ENCODE measurements around the gene ASPDH.

ASPDH gene

GRCh38 chr19:50531171-50531612, 17.5 kb upstream of the ASPDH start:
- no peak for TF ChIP-seq TAF1 (IDR thresholded peaks at IDR 0.05; ENCODE audit: borderline replicate concordance, insufficient read depth, low read length)
- TF ChIP-seq REST (IDR thresholded peaks at IDR 0.05; ENCODE audit: insufficient read depth in 1 of 2, low read depth in 2 of 2, low read length in 2 of 2) = no peak
- no peak for TF ChIP-seq FOXP2 (optimal IDR thresholded peaks at IDR 0.05; ENCODE audit: borderline replicate concordance, extremely low read depth, extremely low read length, insufficient read depth)
- no peak for TF ChIP-seq SIN3A (IDR thresholded peaks at IDR 0.05; ENCODE audit: borderline replicate concordance, insufficient read depth, low read length)
- no peak for TF ChIP-seq POLR2AphosphoS5 (IDR thresholded peaks at IDR 0.05; ENCODE audit: low read depth, low read length)

- TF ChIP-seq FOXP2 (optimal IDR thresholded peaks at IDR 0.05; ENCODE audit: borderline replicate concordance, extremely low read depth, extremely low read length, insufficient read depth) (no peak), TAF1 (IDR thresholded peaks at IDR 0.05; ENCODE audit: borderline replicate concordance, insufficient read depth, low read length) (no peak), REST (IDR thresholded peaks at IDR 0.05; ENCODE audit: insufficient read depth in 1 of 2, low read depth in 2 of 2, low read length in 2 of 2) (no peak), POLR2AphosphoS5 (IDR thresholded peaks at IDR 0.05; ENCODE audit: low read depth, low read length) (no peak), SIN3A (IDR thresholded peaks at IDR 0.05; ENCODE audit: borderline replicate concordance, insufficient read depth, low read length) (no peak)
Measured at GRCh38 chr19:50522881-50523280, 9.2 kb upstream of the ASPDH start.

GRCh38 chr19:50520822-50521465, 7.2 kb upstream of the ASPDH start:
- no peak for TF ChIP-seq TAF1 (IDR thresholded peaks at IDR 0.05; ENCODE audit: borderline replicate concordance, insufficient read depth, low read length)
- TF ChIP-seq REST (IDR thresholded peaks at IDR 0.05; ENCODE audit: insufficient read depth in 1 of 2, low read depth in 2 of 2, low read length in 2 of 2) = no peak
- no peak for TF ChIP-seq FOXP2 (optimal IDR thresholded peaks at IDR 0.05; ENCODE audit: borderline replicate concordance, extremely low read depth, extremely low read length, insufficient read depth)
- TF ChIP-seq POLR2AphosphoS5 (IDR thresholded peaks at IDR 0.05; ENCODE audit: low read depth, low read length) = no peak
- no peak for TF ChIP-seq SIN3A (IDR thresholded peaks at IDR 0.05; ENCODE audit: borderline replicate concordance, insufficient read depth, low read length)

GRCh38 chr19:50519006-50519575, 5.4 kb upstream of the ASPDH start:
- TF ChIP-seq SIN3A (IDR thresholded peaks at IDR 0.05; ENCODE audit: borderline replicate concordance, insufficient read depth, low read length) = no peak
- TF ChIP-seq FOXP2 (optimal IDR thresholded peaks at IDR 0.05; ENCODE audit: borderline replicate concordance, extremely low read depth, extremely low read length, insufficient read depth) = no peak

GRCh38 chr19:50518091-50519005, 4.6 kb upstream of the ASPDH start:
- TF ChIP-seq TAF1 (IDR thresholded peaks at IDR 0.05; ENCODE audit: borderline replicate concordance, insufficient read depth, low read length) (no peak), REST (IDR thresholded peaks at IDR 0.05; ENCODE audit: insufficient read depth in 1 of 2, low read depth in 2 of 2, low read length in 2 of 2) (no peak), FOXP2 (optimal IDR thresholded peaks at IDR 0.05; ENCODE audit: borderline replicate concordance, extremely low read depth, extremely low read length, insufficient read depth) (no peak), POLR2AphosphoS5 (IDR thresholded peaks at IDR 0.05; ENCODE audit: low read depth, low read length) (no peak), SIN3A (IDR thresholded peaks at IDR 0.05; ENCODE audit: borderline replicate concordance, insufficient read depth, low read length) (no peak)
